Stromal cell of bone marrow (primary cell): ENCODE results near the gene CHP2.
"Not testable (repeated sequence)": the region's sequence is repeated elsewhere in the genome, so short reads cannot be mapped to it uniquely, and the experiment has no call there.

Experiments
- DNase-seq: peaks from one replicate; pipeline ENCODE4 v3.0.0-alpha.2; 2012; ENCODE audit warnings: low read depth

The CHP2 gene

GRCh38 chr16:23754594-23755483 is at the start of gene CHP2:
Gene CHP2 (plus strand): TSS chr16:23755026. CDS start chr16:23755050, 24 bp downstream.
- DNase-seq = no peak

- DNase-seq = no peak
These were observed 49.3 kb upstream of the CHP2 start for GRCh38 chr16:23705517-23705902.

GRCh38 chr16:23706439-23706838 is 48.4 kb upstream of the CHP2 start:
- no peak for DNase-seq

- no peak for DNase-seq
These were observed 45.3 kb upstream of the CHP2 start for GRCh38 chr16:23709536-23709935.

GRCh38 chr16:23710008-23710407 is 44.8 kb upstream of the CHP2 start:
- no peak for DNase-seq

- DNase-seq = no peak
These were observed 44.3 kb upstream of the CHP2 start for GRCh38 chr16:23710504-23710903.

- no peak for DNase-seq
These were observed 43.0 kb upstream of the CHP2 start for GRCh38 chr16:23711785-23712184.

GRCh38 chr16:23712976-23713375 is 41.9 kb upstream of the CHP2 start, which contains the start of gene ERN2:
Gene ERN2 (minus strand): TSS chr16:23713222. CDS start chr16:23713187, 35 bp downstream.
- no peak for DNase-seq

GRCh38 chr16:23716484-23716883 is 38.3 kb upstream of the CHP2 start:
- no peak for DNase-seq

- DNase-seq = not testable (repeated sequence)
These were observed 32.1 kb upstream of the CHP2 start for GRCh38 chr16:23722613-23723240.

- no peak for DNase-seq
These were observed 30.6 kb upstream of the CHP2 start for GRCh38 chr16:23724096-23724784.

GRCh38 chr16:23724785-23725131 is 30.1 kb upstream of the CHP2 start:
- no peak for DNase-seq

- DNase-seq = no peak
These were observed 28.1 kb upstream of the CHP2 start for GRCh38 chr16:23726710-23727109.

GRCh38 chr16:23728112-23728477 is 26.7 kb upstream of the CHP2 start:
- DNase-seq = no peak

- DNase-seq = peak; percentile 24
These were observed 25.1 kb upstream of the CHP2 start for GRCh38 chr16:23729503-23730424.

GRCh38 chr16:23734176-23734893 is 20.5 kb upstream of the CHP2 start:
- no peak for DNase-seq

- DNase-seq = not testable (repeated sequence)
These were observed 17.3 kb upstream of the CHP2 start for GRCh38 chr16:23737423-23738028.

- no peak for DNase-seq
These were observed 15.3 kb upstream of the CHP2 start for GRCh38 chr16:23739516-23739915.

- DNase-seq = no peak
These were observed 13.0 kb upstream of the CHP2 start for GRCh38 chr16:23741675-23742303.

- no peak for DNase-seq
These were observed 12.1 kb upstream of the CHP2 start for GRCh38 chr16:23742766-23743165.
